ENCODE data around the gene VRK2. TPM values are rescaled to one million over a fixed set of nuclear protein-coding genes. Genes with fewer than 3 reads are reported as not detected.

The VRK2 gene
- total and polyA plus RNA-seq, 10 of the 15 experiments (the other 5 are each of a cell fraction or from before 2014, with no cell fraction given), result 26.5 to 78.0 (median 57.3) TPM

GRCh38 chr2:58045580-58046334 lies 849 bp upstream of the VRK2 start:
- WGBS (ENCODE audit: insufficient coverage, insufficient replicate concordance, low lambda C conversion rate, missing lambda C conversion rate), result 49% methylated on average over 17 of the region's 17 CpGs
- Histone ChIP-seq H3K27me3 (replicated peaks in 1 of 2; ENCODE audit: control insufficient read depth in 2 of 2, insufficient read depth in 2 of 2, low read length in 1 of 2) (no peaks in the 10 kb centered on the region), H3K36me3 (ENCODE audit: control insufficient read depth in 2 of 2, insufficient read depth in 2 of 2, low read length in 1 of 2) (no peaks in the 10 kb centered on the region), H3K4me2 (ENCODE audit: control insufficient read depth, insufficient read depth) (peak overlapping the region; percentile 85), H3K9ac (ENCODE audit: control insufficient read depth, insufficient read depth, low read length) (peak overlapping the region; percentile 84), H3K9me3 (replicated peaks; ENCODE audit: control insufficient read depth, insufficient read depth, low read length) (no peaks in the 10 kb centered on the region; the same call in 2 of the 3 replicates), H4K20me1 (ENCODE audit: control insufficient read depth, insufficient read depth) (no peaks in the 10 kb centered on the region), H3K4me1 (ENCODE audit: control insufficient read depth, insufficient read depth, low read length) (peaks cover 16% of the 10 kb centered on the region; the same call in 1 of the 2 replicates), H3K4me3 (peak overlapping the region; percentile 69), H3K79me2 (ENCODE audit: control insufficient read depth, insufficient read depth, low read length) (peaks cover 68% of the 10 kb centered on the region), H3K27ac (ENCODE audit: control insufficient read depth, insufficient read depth) (peak overlapping the region; percentile 92), H2AFZ (ENCODE audit: control insufficient read depth, low read depth, low read length) (peak overlapping the region; percentile 80; the same call in 1 of the 2 replicates)
- TF ChIP-seq ZNF274 (IDR thresholded peaks at IDR 0.05; ENCODE audit: insufficient read depth, insufficient read length) (no peak), HDGF (IDR thresholded peaks at IDR 0.05) (peak; percentile 63), E4F1 (IDR thresholded peaks at IDR 0.05; ENCODE audit: borderline replicate concordance, partially characterized antibody) (peak; percentile 24), MLLT1 (IDR thresholded peaks at IDR 0.05) (peak; percentile 75), RUNX3 (IDR thresholded peaks at IDR 0.05; ENCODE audit: low read length) (0 out of 2 replicates have a peak, but pooled peaks have one; percentile 6), ZBTB40 (IDR thresholded peaks at IDR 0.05; ENCODE audit: borderline replicate concordance) (peak; percentile 13; the same call in 1 of the 2 replicates), FOS (IDR thresholded peaks at IDR 0.05; ENCODE audit: borderline replicate concordance, extremely low read depth, insufficient read length) (no peak), CBX3 (IDR thresholded peaks at IDR 0.05; ENCODE audit: borderline replicate concordance, low read depth) (no peak), MTA3 (IDR thresholded peaks at IDR 0.05; ENCODE audit: borderline replicate concordance, low read length) (peak; percentile 70; the same call in 1 of the 2 replicates), HDAC2 (IDR thresholded peaks at IDR 0.05) (no peak)
- intact Hi-C loops (cut with micrococcal nuclease; ENCODE audit: unreplicated experiment) (loop anchor here (1.0 to 5.0 kb wide), 5 partner anchors 21 to 285 kb away; no protein-coding TSS in a partner anchor), in situ Hi-C loops (cut with MboI) (no loop called here)
- RAD21 ChIA-PET (ENCODE audit: unreplicated experiment), result interaction anchor here (0.8 to 5.4 kb wide), 20 partner anchors 9 to 290 kb away, joined by 3 to 54 read pairs (median 4); no protein-coding TSS in a partner anchor
- SMC1A ChIA-PET (ENCODE audit: uncharacterized antibody, unreplicated experiment), result interaction anchor here (0.8 to 6.4 kb wide), 17 partner anchors 8 to 285 kb away, joined by 3 to 64 read pairs (median 5); no protein-coding TSS in a partner anchor
- ATAC-seq (peak; percentile 6; the same call in 2 of the 3 replicates), DNase-seq (ENCODE audit: low read depth, low spot score) (no peak), FAIRE-seq (no peak)
- CTCF ChIA-PET, result interaction anchor here (0.8 to 2.0 kb wide), 7 partner anchors 14 to 162 kb away, joined by 3 to 15 read pairs (median 3); no protein-coding TSS in a partner anchor
- POLR2A ChIA-PET, result interaction anchor here (0.8 to 3.8 kb wide), 19 partner anchors 8 to 192 kb away, joined by 3 to 31 read pairs (median 4); no protein-coding TSS in a partner anchor
- no TSS peak for BruUV-seq (replicated peaks)
